Mesenchymal stem cell (in vitro differentiated cells and primary cell): ENCODE data around the gene NCSTN.

Experiments
- DNase-seq: peaks from one replicate; pipeline ENCODE4 v3.0.0-alpha.2; 2013
- H2AFZ ChIP-seq: one replicate; pipeline ENCODE4 v1.6.1; 2013; ENCODE audit warnings: low read depth, mild to moderate bottlenecking, control low read depth, inconsistent platforms, low read length, moderate library complexity
- H2AK5ac ChIP-seq: 2 replicates; pipeline ENCODE4 v1.6.1; 2013; ENCODE audit warnings: low read length, moderate library complexity, mild to moderate bottlenecking, inconsistent platforms; ENCODE audit not compliant: severe bottlenecking
- H2BK120ac ChIP-seq: one replicate; pipeline ENCODE4 v1.6.1; 2013; ENCODE audit warnings: low read depth, mild to moderate bottlenecking, inconsistent platforms, low read length, moderate library complexity
- H2BK12ac ChIP-seq, 2 experiments: one replicate each; pipeline ENCODE4 v1.6.1; 2013; ENCODE audit warnings: inconsistent platforms in 2 of 2, low read length in 2 of 2, mild to moderate bottlenecking in 2 of 2, moderate library complexity in 2 of 2, control low read depth in 1 of 2
- H2BK15ac ChIP-seq: one replicate; pipeline ENCODE4 v1.6.1; 2013; ENCODE audit warnings: mild to moderate bottlenecking, low read depth, inconsistent platforms; ENCODE audit not compliant: poor library complexity, severe bottlenecking
- H2BK5ac ChIP-seq: 2 replicates; pipeline ENCODE4 v1.6.1; 2013; ENCODE audit warnings: low read depth, mild to moderate bottlenecking, low read length, control low read depth, inconsistent platforms; ENCODE audit not compliant: poor library complexity, severe bottlenecking
- H3K14ac ChIP-seq, 2 experiments: one replicate each; pipeline ENCODE4 v1.6.1; 2013; ENCODE audit warnings: inconsistent platforms in 2 of 2, low read length in 2 of 2, control low read depth in 1 of 2, mild to moderate bottlenecking in 1 of 2, moderate library complexity in 1 of 2
- H3K18ac ChIP-seq, 2 experiments: one replicate each; pipeline ENCODE4 v1.6.1; 2013; ENCODE audit warnings: inconsistent platforms in 2 of 2, low read length in 2 of 2, control low read depth in 1 of 2, low read depth in 1 of 2, mild to moderate bottlenecking in 1 of 2
- H3K23ac ChIP-seq, 2 experiments: one replicate each; pipeline ENCODE4 v1.6.1; 2013; ENCODE audit warnings: inconsistent platforms in 2 of 2, low read length in 2 of 2, mild to moderate bottlenecking in 2 of 2, moderate library complexity in 2 of 2, control low read depth in 1 of 2
- H3K27ac ChIP-seq: 2 replicates; pipeline ENCODE4 v1.5.1; 2013; ENCODE audit warnings: mild to moderate bottlenecking, moderate library complexity, low read length, control low read depth, inconsistent platforms; ENCODE audit not compliant: poor library complexity, severe bottlenecking
- H3K27me3 ChIP-seq, 2 experiments: 2 replicates each; pipeline versions ENCODE4 v1.6.1 to v1.7.0; 2013; ENCODE audit warnings: low read length in 2 of 2, mild to moderate bottlenecking in 2 of 2, moderate library complexity in 2 of 2, control low read depth in 1 of 2, inconsistent platforms in 1 of 2; ENCODE audit not compliant: control insufficient read depth in 1 of 2, insufficient read depth in 1 of 2
- H3K36me3 ChIP-seq, 2 experiments: 2 replicates each; pipeline versions ENCODE4 v1.6.1 to v1.7.0; 2013; ENCODE audit warnings: low read length in 2 of 2, control low read depth in 1 of 2, inconsistent platforms in 1 of 2, low read depth in 1 of 2, mild to moderate bottlenecking in 1 of 2; ENCODE audit not compliant: insufficient read depth in 2 of 2, control insufficient read depth in 1 of 2
- H3K4ac ChIP-seq, 2 experiments: one replicate each; pipeline ENCODE4 v1.6.1; 2013; ENCODE audit warnings: inconsistent platforms in 2 of 2, low read length in 2 of 2, mild to moderate bottlenecking in 2 of 2, moderate library complexity in 2 of 2, control low read depth in 1 of 2, low read depth in 1 of 2
- H3K4me1 ChIP-seq: 2 replicates; pipeline ENCODE4 v1.6.1; 2013; ENCODE audit warnings: low read depth, low read length, control low read depth; ENCODE audit not compliant: control insufficient read depth, insufficient read depth
- H3K4me2 ChIP-seq: 2 replicates; pipeline ENCODE4 v1.6.1; 2013; ENCODE audit warnings: low read length, mild to moderate bottlenecking, inconsistent platforms; ENCODE audit not compliant: poor library complexity, severe bottlenecking
- H3K4me3 ChIP-seq, 2 experiments: 2 replicates each; pipeline versions ENCODE4 v1.5.1 to v1.7.0; 2013; ENCODE audit warnings: low read length in 2 of 2, mild to moderate bottlenecking in 2 of 2, control low read depth in 1 of 2, low read depth in 1 of 2; ENCODE audit not compliant: insufficient read depth in 1 of 2
- H3K79me1 ChIP-seq: replicated peaks from 2 replicates; pipeline ENCODE4 v1.6.1; 2013; ENCODE audit warnings: mild to moderate bottlenecking, control low read depth, low read length, inconsistent platforms; ENCODE audit not compliant: poor library complexity, severe bottlenecking
- H3K9ac ChIP-seq: 2 replicates; pipeline ENCODE4 v1.7.0; 2013; ENCODE audit warnings: mild to moderate bottlenecking, low read length, moderate library complexity
- H3K9me3 ChIP-seq: 2 replicates; pipeline ENCODE4 v1.7.0; 2013; ENCODE audit warnings: mild to moderate bottlenecking, low read length; ENCODE audit not compliant: control insufficient read depth
- H4K8ac ChIP-seq: one replicate; pipeline ENCODE4 v1.6.1; 2013; ENCODE audit warnings: inconsistent platforms, mild to moderate bottlenecking, low read length, moderate library complexity
- H4K91ac ChIP-seq: one replicate; pipeline ENCODE4 v1.6.1; 2013; ENCODE audit warnings: mild to moderate bottlenecking, low read length, inconsistent platforms
- WGBS: methylation state at CpG from one replicate; pipeline ENCODE4 v1.1.7; 2013; ENCODE audit warnings: mixed read lengths; 5-methylcytosine and 5-hydroxymethylcytosine counted together

Gene NCSTN

GRCh38 chr1:160322831-160323230, 20.4 kb upstream of the NCSTN start:
- Histone ChIP-seq H3K27ac (no peak overlapping the region), H3K4me3 (no peak overlapping the region), H4K8ac (no peak overlapping the region), H3K4me1 (no peaks in the 10 kb centered on the region), H2AFZ (no peak overlapping the region), H3K9ac (no peak overlapping the region), H3K79me1 (peaks cover 7% of the 10 kb centered on the region), H3K36me3 (peaks cover 20 to 90% of the 10 kb centered on the region in 2 experiments), H2BK12ac (no peak overlapping the region), H3K14ac (no peak overlapping the region), H3K18ac (no peak overlapping the region), H2BK15ac (no peak overlapping the region), H3K4me2 (no peak overlapping the region), H4K91ac (no peak overlapping the region), H2BK5ac (no peak overlapping the region), H3K23ac (no peak overlapping the region), H3K27me3 (no peaks in the 10 kb centered on the region), H2BK120ac (no peak overlapping the region), H2AK5ac (no peak overlapping the region), H3K4ac (no peak overlapping the region), H3K9me3 (no peaks in the 10 kb centered on the region)
- 96% methylated on average over 3 of the region's 6 CpGs for WGBS
- DNase-seq = no peak

- Histone ChIP-seq H3K4me3 (no peak overlapping the region), H2AK5ac (no peak overlapping the region), H3K4me1 (no peaks in the 10 kb centered on the region), H3K36me3 (peaks cover 34 to 93% of the 10 kb centered on the region in 2 experiments), H4K8ac (no peak overlapping the region), H3K9me3 (no peaks in the 10 kb centered on the region), H2BK120ac (no peak overlapping the region), H3K18ac (no peak overlapping the region), H3K14ac (no peak overlapping the region), H2BK12ac (no peak overlapping the region), H3K4me2 (no peak overlapping the region), H3K27me3 (no peaks in the 10 kb centered on the region), H3K23ac (no peak overlapping the region), H4K91ac (no peak overlapping the region), H3K79me1 (peaks cover 17% of the 10 kb centered on the region), H2BK5ac (no peak overlapping the region), H2AFZ (no peak overlapping the region), H3K9ac (no peak overlapping the region), H3K27ac (no peak overlapping the region), H3K4ac (no peak overlapping the region), H2BK15ac (no peak overlapping the region)
- no peak for DNase-seq
- 100% methylated on average over 2 of the region's 4 CpGs for WGBS
Measured at GRCh38 chr1:160325252-160325651, 17.9 kb upstream of the NCSTN start.

GRCh38 chr1:160326418-160326817, 16.8 kb upstream of the NCSTN start:
- DNase-seq = no peak
- no peaks in the 10 kb centered on the region for H3K27me3 ChIP-seq
- H3K9ac ChIP-seq = no peak overlapping the region
- peaks cover 38 to 95% of the 10 kb centered on the region in 2 experiments for H3K36me3 ChIP-seq
- no peaks in the 10 kb centered on the region for H3K9me3 ChIP-seq
- no peak overlapping the region for H3K4me2 ChIP-seq
- H3K79me1 ChIP-seq = peaks cover 18% of the 10 kb centered on the region
- H3K23ac ChIP-seq = no peak overlapping the region
- no peak overlapping the region for H3K18ac ChIP-seq
- H2AFZ ChIP-seq = no peak overlapping the region
- no peak overlapping the region for H2AK5ac ChIP-seq
- no peak overlapping the region for H3K4ac ChIP-seq
- H3K4me3 ChIP-seq = no peak overlapping the region
- H3K27ac ChIP-seq = no peak overlapping the region
- H2BK12ac ChIP-seq = no peak overlapping the region
- 99% methylated on average over 4 of the region's 5 CpGs for WGBS
- H2BK120ac ChIP-seq = no peak overlapping the region
- no peak overlapping the region for H3K14ac ChIP-seq
- no peaks in the 10 kb centered on the region for H3K4me1 ChIP-seq
- H2BK15ac ChIP-seq = no peak overlapping the region
- no peak overlapping the region for H2BK5ac ChIP-seq
- H4K91ac ChIP-seq = no peak overlapping the region
- no peak overlapping the region for H4K8ac ChIP-seq

GRCh38 chr1:160328184-160328583, 15.0 kb upstream of the NCSTN start:
- H3K27me3 ChIP-seq = no peaks in the 10 kb centered on the region
- no peak overlapping the region for H4K8ac ChIP-seq
- H3K14ac ChIP-seq = no peak overlapping the region
- H3K36me3 ChIP-seq = peaks cover 46 to 95% of the 10 kb centered on the region in 2 experiments
- H3K27ac ChIP-seq = no peak overlapping the region
- H3K4me2 ChIP-seq = no peak overlapping the region
- DNase-seq = no peak
- H3K4me3 ChIP-seq = no peak overlapping the region
- H2BK15ac ChIP-seq = no peak overlapping the region
- H3K4ac ChIP-seq = no peak overlapping the region
- H3K9ac ChIP-seq = no peak overlapping the region
- H2AK5ac ChIP-seq = no peak overlapping the region
- WGBS = 99% methylated on average over 7 of the region's 8 CpGs
- H2BK120ac ChIP-seq = no peak overlapping the region
- H2BK12ac ChIP-seq = no peak overlapping the region
- no peak overlapping the region for H4K91ac ChIP-seq
- H3K18ac ChIP-seq = no peak overlapping the region
- H3K79me1 ChIP-seq = peaks cover 21% of the 10 kb centered on the region
- H2AFZ ChIP-seq = no peak overlapping the region
- H2BK5ac ChIP-seq = no peak overlapping the region
- H3K4me1 ChIP-seq = no peaks in the 10 kb centered on the region
- no peaks in the 10 kb centered on the region for H3K9me3 ChIP-seq
- no peak overlapping the region for H3K23ac ChIP-seq
